ENCODE data around the gene SLC34A1. TPM values are rescaled to one million over a fixed set of nuclear protein-coding genes. Genes with fewer than 3 reads are reported as not detected.

The SLC34A1 gene
- total and polyA plus RNA-seq, 2 donors (not counting 1 experiment from before 2014, with no cell fraction given), result 0.06 TPM; not detected in 1

GRCh38 chr5:177382423-177383029 lies 1.7 kb upstream of the SLC34A1 start:
- peaks cover 2% of the 10 kb centered on the region for H3K4me1 Mint-ChIP-seq
- Histone ChIP-seq H3K79me2 (ENCODE audit: control insufficient read depth, insufficient read depth, low read length) (no peaks in the 10 kb centered on the region), H3K27me3 (replicated peaks in 1 of 4; ENCODE audit: control extremely low read depth in 1 of 4, control insufficient read depth in 3 of 4, insufficient read depth in 4 of 4, low read length in 3 of 4) (peaks cover 0 to 16% (median 0%) of the 10 kb centered on the region in 4 experiments), H3K4me3 (ENCODE audit: control extremely low read depth in 1 of 5, extremely low read depth in 1 of 5, insufficient read depth in 1 of 5, low read depth in 2 of 5, low read length in 4 of 5) (no peak overlapping the region), H3K27ac (ENCODE audit: low read length in 2 of 2) (no peak overlapping the region), H4K20me1 (ENCODE audit: control insufficient read depth, insufficient read depth, low read length, poor library complexity, severe bottlenecking) (no peaks in the 10 kb centered on the region), H3K4me1 (ENCODE audit: control insufficient read depth in 2 of 2, insufficient read depth in 2 of 2, low read length in 2 of 2) (no peaks in the 10 kb centered on the region), H3K36me3 (replicated peaks in 1 of 2; ENCODE audit: control extremely low read depth in 1 of 2, control insufficient read depth in 1 of 2, extremely low read depth in 1 of 2, insufficient read depth in 2 of 2, low read length in 1 of 2) (no peaks in the 10 kb centered on the region), H3K9me3 (ENCODE audit: control extremely low read depth in 1 of 3, control insufficient read depth in 2 of 3, insufficient read depth in 1 of 3, low read length in 2 of 3) (no peaks in the 10 kb centered on the region), H2AFZ (ENCODE audit: insufficient read depth, low read depth, low read length, poor library complexity, severe bottlenecking) (no peak overlapping the region), H3K9ac (ENCODE audit: low read length) (no peak overlapping the region), H3K4me2 (replicated peaks; ENCODE audit: low read depth, low read length, poor library complexity, severe bottlenecking) (no peak overlapping the region)
- WGBS (ENCODE audit: insufficient coverage), result 42% methylated on average over 10 of the region's 11 CpGs
- H3K9me3 Mint-ChIP-seq (ENCODE audit: insufficient read depth), result no peaks in the 10 kb centered on the region
- DNase-seq, result no peak
- TF ChIP-seq CTCF (IDR thresholded peaks at IDR 0.05) (no peak), EZH2 (IDR thresholded peaks at IDR 0.05; ENCODE audit: borderline replicate concordance, insufficient read depth, low read depth, low read length, poor library complexity, severe bottlenecking) (no peak)
- H3K4me3 Mint-ChIP-seq, result no peak overlapping the region
- no peak for ATAC-seq (ENCODE audit: low read depth)
- intact Hi-C loops (cut with micrococcal nuclease), result no loop called here
- H3K27me3 Mint-ChIP-seq, result peaks cover 21% of the 10 kb centered on the region
- CTCF ChIA-PET, result interaction anchor here (0.9 to 1.4 kb wide), 6 partner anchors 18 to 268 kb away, joined by 3 to 5 read pairs (median 3); no protein-coding TSS in a partner anchor
- no peak overlapping the region for H3K27ac Mint-ChIP-seq
- POLR2A ChIA-PET, result no interaction called here

GRCh38 chr5:177383181-177383580 lies 1.1 kb upstream of the SLC34A1 start:
- H3K79me2 ChIP-seq (ENCODE audit: control insufficient read depth, insufficient read depth, low read length), result no peaks in the 10 kb centered on the region
- H4K20me1 ChIP-seq (ENCODE audit: control insufficient read depth, insufficient read depth, low read length, poor library complexity, severe bottlenecking), result no peaks in the 10 kb centered on the region
- DNase-seq (no peak), ATAC-seq (ENCODE audit: low read depth) (no peak)
- no peak overlapping the region for H3K9ac ChIP-seq (ENCODE audit: low read length)
- H3K27me3 Mint-ChIP-seq, result peaks cover 21% of the 10 kb centered on the region
- peaks cover 0 to 16% (median 0%) of the 10 kb centered on the region in 4 experiments for H3K27me3 ChIP-seq (replicated peaks in 1 of 4; ENCODE audit: control extremely low read depth in 1 of 4, control insufficient read depth in 3 of 4, insufficient read depth in 4 of 4, low read length in 3 of 4)
- H3K27ac ChIP-seq (ENCODE audit: low read length in 2 of 2), result no peak overlapping the region
- TF ChIP-seq CTCF (IDR thresholded peaks at IDR 0.05), result no peak
- TF ChIP-seq EZH2 (IDR thresholded peaks at IDR 0.05; ENCODE audit: borderline replicate concordance, insufficient read depth, low read depth, low read length, poor library complexity, severe bottlenecking), result no peak
- no peaks in the 10 kb centered on the region for H3K9me3 ChIP-seq (ENCODE audit: control extremely low read depth in 1 of 3, control insufficient read depth in 2 of 3, insufficient read depth in 1 of 3, low read length in 2 of 3)
- ChIA-PET CTCF (interaction anchor here (0.9 to 1.4 kb wide), 6 partner anchors 18 to 269 kb away, joined by 3 to 5 read pairs (median 3); no protein-coding TSS in a partner anchor), POLR2A (no interaction called here)
- H3K4me1 ChIP-seq (ENCODE audit: control insufficient read depth in 2 of 2, insufficient read depth in 2 of 2, low read length in 2 of 2), result no peaks in the 10 kb centered on the region
- H3K4me2 ChIP-seq (replicated peaks; ENCODE audit: low read depth, low read length, poor library complexity, severe bottlenecking), result no peak overlapping the region
- no peak overlapping the region for H3K4me3 ChIP-seq (ENCODE audit: control extremely low read depth in 1 of 5, extremely low read depth in 1 of 5, insufficient read depth in 1 of 5, low read depth in 2 of 5, low read length in 4 of 5)
- peaks cover 3% of the 10 kb centered on the region for H3K4me1 Mint-ChIP-seq
- intact Hi-C loops (cut with micrococcal nuclease), result no loop called here
- no peak overlapping the region for H2AFZ ChIP-seq (ENCODE audit: insufficient read depth, low read depth, low read length, poor library complexity, severe bottlenecking)
- H3K4me3 Mint-ChIP-seq, result no peak overlapping the region
- no peaks in the 10 kb centered on the region for H3K36me3 ChIP-seq (replicated peaks in 1 of 2; ENCODE audit: control extremely low read depth in 1 of 2, control insufficient read depth in 1 of 2, extremely low read depth in 1 of 2, insufficient read depth in 2 of 2, low read length in 1 of 2)
- no peaks in the 10 kb centered on the region for H3K9me3 Mint-ChIP-seq (ENCODE audit: insufficient read depth)
- WGBS (ENCODE audit: insufficient coverage), result 90% methylated on average over 6 of the region's 9 CpGs
- H3K27ac Mint-ChIP-seq, result no peak overlapping the region
